ENCODE results near the gene SFXN1. TPM values are rescaled to one million over a fixed set of nuclear protein-coding genes. Genes with fewer than 3 reads are reported as not detected.
"Not testable (repeated sequence)": the region's sequence is repeated elsewhere in the genome, so short reads cannot be mapped to it uniquely, and the experiment has no call there.

SFXN1 gene
- total and polyA plus RNA-seq, 12 donors: 10.1 to 142 (median 57.6) TPM

GRCh38 chr5:175444905-175445456 lies 33.4 kb upstream of the SFXN1 start:
- Histone ChIP-seq H3K4me1 (replicated peaks in 1 of 2) (peaks cover 0 to 11% of the 10 kb centered on the region in 2 donors), H3K36me3 (replicated peaks in 1 of 2) (no peaks in the 10 kb centered on the region), H3K27ac (no peak overlapping the region), H3K4me3 (peak overlapping the region in 1 of 4 donors; percentile 48), H3K27me3 (peaks cover 34% of the 10 kb centered on the region), H3K9me3 (replicated peaks in 1 of 3) (no peaks in the 10 kb centered on the region)
- TF ChIP-seq POLR2A (IDR thresholded peaks at IDR 0.05) (no peak), CTCF (IDR thresholded peaks at IDR 0.05) (peak in 1 of 6 experiments; percentile 38)
- 22 to 52% (median 24%) methylated on average over 9 to 37 of the region's 37 CpGs for WGBS, 4 donors
- no peak for DNase-seq
- intact Hi-C loops (cut with DNase I): loop anchor here (2.0 to 5.0 kb wide), 2 partner anchors 493 to 494 kb away; no protein-coding TSS in a partner anchor

- Histone ChIP-seq H3K4me1 (replicated peaks in 1 of 2) (peaks cover 0 to 11% of the 10 kb centered on the region in 2 donors), H3K27me3 (peaks cover 35% of the 10 kb centered on the region)
- H3K9me3 ChIP-seq (replicated peaks in 1 of 3); DNase-seq; intact Hi-C loops (cut with DNase I); H3K36me3 ChIP-seq (replicated peaks in 1 of 2); H3K27ac ChIP-seq; H3K4me3 ChIP-seq: not testable (repeated sequence)
- WGBS, 4 donors: 70 to 77% (median 73%) methylated on average over 13 to 14 of the region's 14 CpGs
Observed at GRCh38 chr5:175446378-175446777, 32.0 kb upstream of the SFXN1 start.

- 33 to 40% (median 38%) methylated on average over 2 of the region's 2 CpGs for WGBS, 4 donors
- DNase-seq: no peak
- H3K27ac ChIP-seq: no peak overlapping the region
- intact Hi-C loops (cut with DNase I): no loop called here
- no peaks in the 10 kb centered on the region for H3K9me3 ChIP-seq (replicated peaks in 1 of 3)
- H3K4me1 ChIP-seq (replicated peaks in 1 of 2): peaks cover 0 to 11% of the 10 kb centered on the region in 2 donors
- peaks cover 39% of the 10 kb centered on the region for H3K27me3 ChIP-seq
- H3K4me3 ChIP-seq: no peak overlapping the region
- TF ChIP-seq POLR2A (IDR thresholded peaks at IDR 0.05) (no peak), CTCF (IDR thresholded peaks at IDR 0.05) (no peak)
- no peaks in the 10 kb centered on the region for H3K36me3 ChIP-seq (replicated peaks in 1 of 2)
Observed at GRCh38 chr5:175447571-175447970, 30.8 kb upstream of the SFXN1 start.

GRCh38 chr5:175448276-175448675 lies 30.1 kb upstream of the SFXN1 start:
- no peak overlapping the region for H3K4me3 ChIP-seq
- peaks cover 0 to 11% of the 10 kb centered on the region in 2 donors for H3K4me1 ChIP-seq (replicated peaks in 1 of 2)
- intact Hi-C loops (cut with DNase I): no loop called here
- TF ChIP-seq POLR2A (IDR thresholded peaks at IDR 0.05): no peak
- no peak for TF ChIP-seq CTCF (IDR thresholded peaks at IDR 0.05)
- no peaks in the 10 kb centered on the region for H3K36me3 ChIP-seq (replicated peaks in 1 of 2)
- no peak overlapping the region for H3K27ac ChIP-seq
- no peaks in the 10 kb centered on the region for H3K9me3 ChIP-seq (replicated peaks in 1 of 3)
- peaks cover 42% of the 10 kb centered on the region for H3K27me3 ChIP-seq
- WGBS, 4 donors: 53 to 61% (median 55%) methylated on average over 3 of the region's 3 CpGs
- no peak for DNase-seq

GRCh38 chr5:175452166-175452565 lies 26.2 kb upstream of the SFXN1 start:
- Histone ChIP-seq H3K27me3 (peaks cover 28% of the 10 kb centered on the region), H3K36me3 (replicated peaks in 1 of 2) (no peaks in the 10 kb centered on the region), H3K27ac (no peak overlapping the region), H3K4me3 (no peak overlapping the region), H3K9me3 (replicated peaks in 1 of 3) (no peaks in the 10 kb centered on the region), H3K4me1 (replicated peaks in 1 of 2) (no peaks in the 10 kb centered on the region)
- no peak for DNase-seq
- 70 to 96% (median 76%) methylated on average over 2 of the region's 2 CpGs for WGBS, 4 donors
- TF ChIP-seq CTCF (IDR thresholded peaks at IDR 0.05) (no peak), POLR2A (IDR thresholded peaks at IDR 0.05) (no peak)
- intact Hi-C loops (cut with DNase I): no loop called here

GRCh38 chr5:175454338-175454737 lies 24.0 kb upstream of the SFXN1 start:
- peaks cover 30% of the 10 kb centered on the region for H3K27me3 ChIP-seq
- H3K36me3 ChIP-seq (replicated peaks in 1 of 2); H3K9me3 ChIP-seq (replicated peaks in 1 of 3); H3K4me1 ChIP-seq (replicated peaks in 1 of 2); H3K4me3 ChIP-seq; H3K27ac ChIP-seq; DNase-seq; intact Hi-C loops (cut with DNase I): not testable (repeated sequence)
- 83 to 85% (median 84%) methylated on average over 5 of the region's 5 CpGs for WGBS, 4 donors

All from adrenal gland (tissue), 12 donors.